ENCODE measurements around the gene PDSS2. TPM values are rescaled to one million over a fixed set of nuclear protein-coding genes. Genes with fewer than 3 reads are reported as not detected.

The PDSS2 gene
- total RNA-seq, 1 experiment from 2014 or later, result 12.1 TPM

GRCh38 chr6:107121266-107121665 lies 338.1 kb downstream of the PDSS2 start:
- no peaks in the 10 kb centered on the region; a peak in 1 of 7 replicates for H3K36me3 Mint-ChIP-seq (ENCODE audit: insufficient read depth in 1 of 3, low read depth in 3 of 3)
- Histone ChIP-seq H3K4ac (ENCODE audit: low read depth, low read length) (no peak overlapping the region), H4K5ac (ENCODE audit: insufficient read length, low read depth, low read length) (no peak overlapping the region), H3K18ac (ENCODE audit: insufficient read length, low read depth, low read length) (no peak overlapping the region), H3K23me2 (ENCODE audit: insufficient read length, low read depth, low read length, poor library complexity, severe bottlenecking) (no peaks in the 10 kb centered on the region), H3K4me2 (ENCODE audit: insufficient read depth, insufficient read length, low read length) (no peak overlapping the region), H3K79me1 (ENCODE audit: insufficient read depth, low read depth, low read length, poor library complexity, severe bottlenecking) (no peaks in the 10 kb centered on the region), H2BK5ac (ENCODE audit: insufficient read length, low read length) (no peak overlapping the region), H2BK20ac (ENCODE audit: low read depth, low read length, poor library complexity, severe bottlenecking) (no peak overlapping the region), H3K9ac (ENCODE audit: extremely low read depth, insufficient read length, low read length) (no peak overlapping the region), H3K27me3 (ENCODE audit: insufficient read depth, low read length) (no peaks in the 10 kb centered on the region), H3K27ac (ENCODE audit: insufficient read length, low read depth, low read length) (no peak overlapping the region), H3K79me2 (ENCODE audit: insufficient read depth, low read length) (no peaks in the 10 kb centered on the region), H2BK12ac (ENCODE audit: insufficient read length, low read depth, low read length) (no peak overlapping the region), H4K20me1 (ENCODE audit: control insufficient read depth, insufficient read depth, insufficient read length) (no peaks in the 10 kb centered on the region), H3K56ac (ENCODE audit: insufficient read length, low read depth, low read length) (no peak overlapping the region), H3K23ac (ENCODE audit: insufficient read length, low read depth, low read length) (no peak overlapping the region), H2BK120ac (ENCODE audit: low read depth, low read length, poor library complexity, severe bottlenecking) (no peak overlapping the region), H2AFZ (ENCODE audit: low read length) (no peak overlapping the region), H3K9me3 (ENCODE audit: control insufficient read depth, low read depth, low read length) (no peaks in the 10 kb centered on the region), H3K4me1 (ENCODE audit: insufficient read depth, low read length) (peaks cover 7% of the 10 kb centered on the region; the same call in 1 of the 2 replicates), H4K8ac (replicated peaks; ENCODE audit: insufficient read length, low read depth, low read length) (no peak overlapping the region), H3K14ac (ENCODE audit: insufficient read depth, low read length) (no peak overlapping the region), H2BK15ac (ENCODE audit: low read depth, low read length) (no peak overlapping the region), H2AK5ac (ENCODE audit: insufficient read length, low read length) (no peak overlapping the region), H3T11ph (ENCODE audit: low read length) (no peak overlapping the region), H4K91ac (ENCODE audit: insufficient read length, low read depth, low read length) (no peak overlapping the region)
- WGBS (ENCODE audit: extremely low coverage, insufficient read length, low lambda C conversion rate), result no CpG with 5 or more reads among the region's 6 CpGs
- peak overlapping the region in 2 of 3 experiments; percentile 58 to 80; a peak in 4 of 7 replicates for H3K27ac Mint-ChIP-seq
- H3K4me3 Mint-ChIP-seq, result no peak overlapping the region; a peak in 1 of 5 replicates
- DNase-seq, result no peak
- no peaks in the 10 kb centered on the region for H3K9me3 Mint-ChIP-seq
- no peaks in the 10 kb centered on the region for H3K27me3 Mint-ChIP-seq (ENCODE audit: low read depth)
- H3K4me1 Mint-ChIP-seq, result peaks cover 53 to 60% of the 10 kb centered on the region in 2 experiments
- no peak for TF ChIP-seq CTCF (conservative IDR thresholded peaks at IDR 0.05)
